CD4-positive, alpha-beta T cell treated with Interleukin-1 beta for 1 hour (primary cell): ENCODE measurements around the gene CAMTA2.

Source experiments
- DNase-seq, 2 donors: peaks; one replicate each; pipeline ENCODE4 v3.0.0-alpha.2; 2020 to 2022

The CAMTA2 gene

GRCh38 chr17:4920351-4921048 is 67.0 kb downstream of the CAMTA2 start:
- DNase-seq, result peak in 1 of 2 donors; percentile 54

- DNase-seq, result no peak
Observed at GRCh38 chr17:4919511-4920047, 67.9 kb downstream of the CAMTA2 start.
